ENCODE results near the gene LRTM2.

DNA sequence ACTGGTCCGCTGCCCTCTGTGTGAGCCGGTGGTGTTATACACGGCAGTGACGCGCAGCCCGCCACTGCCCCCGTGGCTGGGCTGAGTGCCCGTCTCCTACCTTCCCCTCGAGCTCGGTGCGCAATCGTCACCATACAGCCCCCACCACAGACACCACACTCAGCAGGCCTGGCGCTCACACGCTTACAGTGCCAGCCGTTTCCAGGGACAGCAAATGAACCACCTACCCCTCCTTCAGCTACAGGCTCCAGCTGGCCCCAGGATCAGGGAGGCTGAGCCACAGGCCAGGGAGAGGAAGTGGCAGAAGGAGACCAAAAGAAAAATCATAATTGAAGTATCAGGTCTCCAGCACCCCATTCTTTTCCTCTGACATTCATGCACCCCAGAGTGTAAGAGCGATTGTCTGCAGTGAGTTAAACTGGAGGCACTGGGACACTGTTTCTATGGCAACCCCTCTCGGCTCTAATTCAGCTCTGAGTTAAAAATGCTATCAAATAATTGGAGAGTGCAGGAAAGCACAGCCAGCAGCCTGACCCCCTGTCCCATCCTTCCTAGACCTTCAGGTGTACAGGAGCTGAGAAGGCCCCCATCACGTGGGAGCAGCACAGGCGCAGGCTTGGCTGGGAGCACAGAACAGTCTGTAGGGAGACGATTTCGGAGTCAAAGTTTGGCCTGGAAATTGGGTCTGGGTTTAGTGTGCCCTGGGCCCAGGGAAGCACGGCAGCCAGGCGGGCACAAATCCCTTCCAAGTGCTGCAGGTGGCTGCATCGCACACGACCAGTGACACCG lies 18.0 kb downstream of the LRTM2 start:
- TF ChIP-seq POLR2A (IDR thresholded peaks at IDR 0.05), result no peak
- TF ChIP-seq, protein P1, sequence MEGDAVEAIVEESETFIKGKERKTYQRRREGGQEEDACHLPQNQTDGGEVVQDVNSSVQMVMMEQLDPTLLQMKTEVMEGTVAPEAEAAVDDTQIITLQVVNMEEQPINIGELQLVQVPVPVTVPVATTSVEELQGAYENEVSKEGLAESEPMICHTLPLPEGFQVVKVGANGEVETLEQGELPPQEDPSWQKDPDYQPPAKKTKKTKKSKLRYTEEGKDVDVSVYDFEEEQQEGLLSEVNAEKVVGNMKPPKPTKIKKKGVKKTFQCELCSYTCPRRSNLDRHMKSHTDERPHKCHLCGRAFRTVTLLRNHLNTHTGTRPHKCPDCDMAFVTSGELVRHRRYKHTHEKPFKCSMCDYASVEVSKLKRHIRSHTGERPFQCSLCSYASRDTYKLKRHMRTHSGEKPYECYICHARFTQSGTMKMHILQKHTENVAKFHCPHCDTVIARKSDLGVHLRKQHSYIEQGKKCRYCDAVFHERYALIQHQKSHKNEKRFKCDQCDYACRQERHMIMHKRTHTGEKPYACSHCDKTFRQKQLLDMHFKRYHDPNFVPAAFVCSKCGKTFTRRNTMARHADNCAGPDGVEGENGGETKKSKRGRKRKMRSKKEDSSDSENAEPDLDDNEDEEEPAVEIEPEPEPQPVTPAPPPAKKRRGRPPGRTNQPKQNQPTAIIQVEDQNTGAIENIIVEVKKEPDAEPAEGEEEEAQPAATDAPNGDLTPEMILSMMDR (IDR thresholded peaks at IDR 0.05), result no peak
